Body of pancreas (tissue), 4 donors: ENCODE measurements around the gene S100A2.

Source experiments
- POLR2A ChIP-seq, 3 donors: fragments of 450-650 bp; IDR thresholded peaks; one replicate each; pipeline ENCODE4 v1.6.1; 2016; ENCODE audit warnings: antibody characterized with exemption in 3 of 3, mild to moderate bottlenecking in 2 of 3
- TF ChIP-seq, protein P1 (sequence below), 7 experiments: fragments of 450-650 bp in 4 of 7; fragments of 200-600 bp in 3 of 7; sonication (generic) in 3 of 7; IDR thresholded peaks; one replicate each; pipeline ENCODE4 v1.5.1; 2016 to 2019; ENCODE audit warnings: antibody characterized with exemption in 7 of 7

- TF ChIP-seq, protein P1, sequence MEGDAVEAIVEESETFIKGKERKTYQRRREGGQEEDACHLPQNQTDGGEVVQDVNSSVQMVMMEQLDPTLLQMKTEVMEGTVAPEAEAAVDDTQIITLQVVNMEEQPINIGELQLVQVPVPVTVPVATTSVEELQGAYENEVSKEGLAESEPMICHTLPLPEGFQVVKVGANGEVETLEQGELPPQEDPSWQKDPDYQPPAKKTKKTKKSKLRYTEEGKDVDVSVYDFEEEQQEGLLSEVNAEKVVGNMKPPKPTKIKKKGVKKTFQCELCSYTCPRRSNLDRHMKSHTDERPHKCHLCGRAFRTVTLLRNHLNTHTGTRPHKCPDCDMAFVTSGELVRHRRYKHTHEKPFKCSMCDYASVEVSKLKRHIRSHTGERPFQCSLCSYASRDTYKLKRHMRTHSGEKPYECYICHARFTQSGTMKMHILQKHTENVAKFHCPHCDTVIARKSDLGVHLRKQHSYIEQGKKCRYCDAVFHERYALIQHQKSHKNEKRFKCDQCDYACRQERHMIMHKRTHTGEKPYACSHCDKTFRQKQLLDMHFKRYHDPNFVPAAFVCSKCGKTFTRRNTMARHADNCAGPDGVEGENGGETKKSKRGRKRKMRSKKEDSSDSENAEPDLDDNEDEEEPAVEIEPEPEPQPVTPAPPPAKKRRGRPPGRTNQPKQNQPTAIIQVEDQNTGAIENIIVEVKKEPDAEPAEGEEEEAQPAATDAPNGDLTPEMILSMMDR (IDR thresholded peaks at IDR 0.05) = no peak
- TF ChIP-seq POLR2A (IDR thresholded peaks at IDR 0.05) = no peak
These were observed 15.3 kb downstream of the S100A2 start for GRCh38 chr1:153550398-153550758.
